Right lobe of liver (tissue), 6 donors: Measurements from ENCODE around the gene FFAR3. TPM values are rescaled to one million over a fixed set of nuclear protein-coding genes. Genes with fewer than 3 reads are reported as not detected.
A peak's percentile ranks its signal among the peaks of the same experiment; 100 is the strongest.

Source experiments
- ATAC-seq, 4 donors: fragments of 200-7000 bp; cut with Tn5 transposase; one replicate each; pipeline ENCODE4 v1.9.1; 2020; ENCODE audit warnings: mild to moderate bottlenecking in 4 of 4, moderate library complexity in 4 of 4
- DNase-seq, 3 donors: peaks; one replicate each; pipeline ENCODE4 v3.0.0-alpha.2; 2020
- H3K27ac ChIP-seq, 3 donors: fragments of 200-600 bp; one replicate each; pipeline ENCODE4 v1.8.0; 2022
- H3K27me3 ChIP-seq, 2 donors: fragments of 200-600 bp; one replicate each; pipeline ENCODE4 v1.8.0; 2022
- H3K36me3 ChIP-seq, 4 donors: fragments of 200-600 bp; sonication (generic) in 1 of 4; one replicate each; pipeline versions ENCODE4 v1.5.1 to v1.8.0; 2017 to 2022; ENCODE audit warnings: control low read depth in 1 of 4
- H3K4me1 ChIP-seq, 4 donors: fragments of 200-600 bp; sonication (generic) in 1 of 4; one replicate each; pipeline versions ENCODE4 v1.5.1 to v1.8.0; 2017 to 2022; ENCODE audit warnings: control low read depth in 1 of 4
- H3K4me3 ChIP-seq, 3 donors: fragments of 200-600 bp; one replicate each; pipeline ENCODE4 v1.8.0; 2022
- H3K9me3 ChIP-seq, 4 donors: fragments of 200-600 bp; sonication (generic) in 1 of 4; one replicate each; pipeline versions ENCODE4 v1.5.1 to v1.8.0; 2017 to 2022; ENCODE audit warnings: control low read depth in 1 of 4
- POLR2A ChIP-seq: fragments of 450-650 bp; IDR thresholded peaks from one replicate; pipeline ENCODE4 v1.6.1; 2017; ENCODE audit warnings: antibody characterized with exemption, mild to moderate bottlenecking
- WGBS: methylation state at CpG from one replicate; pipeline ENCODE4 v1.1.6; 2018; ENCODE audit warnings: low coverage, low lambda C conversion rate; ENCODE audit not compliant: insufficient coverage; ENCODE audit errors: missing lambda C conversion rate; 5-methylcytosine and 5-hydroxymethylcytosine counted together
- intact Hi-C, 2 donors: fragments of 100-400 bp; cut with DNase I; formaldehyde crosslinking; loops; one replicate each; pipeline versions ENCODE4 v1.11.2 to v1.14.1; 2022
- total RNA-seq, 6 experiments: library from RNA; depleted of rRNA in 2 of 6; stranded (reverse); fragments of >200 nt in 2 of 6; fragmentation: NEBNext Ultra II Directional in 3 of 6; extraction: Animal tissue kit (Norgen Biotek cat#: 25700) in 3 of 6; gene quantifications; one replicate each; pipeline versions ENCODE4 v1.1.0 to v1.2.4, GENCODE V29; 2016 to 2023
- TF ChIP-seq, protein P1 (sequence below), 4 donors: fragments of 200-600 bp in 3 of 4; fragments of 450-650 bp in 1 of 4; IDR thresholded peaks; one replicate each; pipeline versions ENCODE4 v1.5.1 to v1.8.0; 2016 to 2022; ENCODE audit warnings: antibody characterized with exemption in 4 of 4, mild to moderate bottlenecking in 2 of 4
- donor health status: DM: no; HTN: yes; CAD: no.
- donor health status: DM: no; HTN: no; CAD: no.
- donor health status: DM: no; HTN: no; CAD: no.
- donor health status: DM: no; HTN: yes; CAD: no.
- donor health status: DM: no; HTN: yes; CAD: no.

Gene FFAR3
- total RNA-seq, 6 experiments from 2014 or later = 0.27 TPM; not detected in 5

DNA sequence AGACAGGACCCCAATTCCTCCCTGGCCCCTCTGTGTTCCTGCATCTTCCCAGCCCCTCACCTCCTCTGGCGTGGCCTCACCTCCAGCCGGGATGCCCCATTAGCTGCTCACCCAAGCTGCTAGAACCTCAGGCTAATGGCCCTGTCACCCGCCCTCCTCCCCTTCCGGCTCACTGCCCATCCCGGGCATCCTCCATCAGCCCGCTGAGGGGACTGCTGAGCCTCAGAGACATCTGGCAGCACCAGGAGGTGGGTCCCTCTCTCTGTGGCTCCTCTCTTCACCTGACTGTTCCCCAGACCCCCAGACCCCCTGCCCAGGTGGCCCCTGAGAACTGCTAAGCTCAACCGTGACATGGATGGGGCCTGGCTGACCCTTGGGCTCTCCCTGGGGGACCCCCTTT lies 7.7 kb upstream of the FFAR3 start:
- Histone ChIP-seq H3K36me3 (no peaks in the 10 kb centered on the region), H3K9me3 (no peaks in the 10 kb centered on the region), H3K4me3 (no peak overlapping the region), H3K27me3 (no peaks in the 10 kb centered on the region), H3K4me1 (no peaks in the 10 kb centered on the region), H3K27ac (no peak overlapping the region)
- intact Hi-C loops = loop anchor here in 1 of 2 donors (10.0 kb wide), 1 partner anchor 144 kb away; the partner anchor contains the start of gene KRTDAP
- DNase-seq (peak in 1 of 3 donors; percentile 42), ATAC-seq (no peak)
- 88% methylated on average over 3 of the region's 7 CpGs for WGBS
- no peak for TF ChIP-seq POLR2A
- TF ChIP-seq, protein P1, sequence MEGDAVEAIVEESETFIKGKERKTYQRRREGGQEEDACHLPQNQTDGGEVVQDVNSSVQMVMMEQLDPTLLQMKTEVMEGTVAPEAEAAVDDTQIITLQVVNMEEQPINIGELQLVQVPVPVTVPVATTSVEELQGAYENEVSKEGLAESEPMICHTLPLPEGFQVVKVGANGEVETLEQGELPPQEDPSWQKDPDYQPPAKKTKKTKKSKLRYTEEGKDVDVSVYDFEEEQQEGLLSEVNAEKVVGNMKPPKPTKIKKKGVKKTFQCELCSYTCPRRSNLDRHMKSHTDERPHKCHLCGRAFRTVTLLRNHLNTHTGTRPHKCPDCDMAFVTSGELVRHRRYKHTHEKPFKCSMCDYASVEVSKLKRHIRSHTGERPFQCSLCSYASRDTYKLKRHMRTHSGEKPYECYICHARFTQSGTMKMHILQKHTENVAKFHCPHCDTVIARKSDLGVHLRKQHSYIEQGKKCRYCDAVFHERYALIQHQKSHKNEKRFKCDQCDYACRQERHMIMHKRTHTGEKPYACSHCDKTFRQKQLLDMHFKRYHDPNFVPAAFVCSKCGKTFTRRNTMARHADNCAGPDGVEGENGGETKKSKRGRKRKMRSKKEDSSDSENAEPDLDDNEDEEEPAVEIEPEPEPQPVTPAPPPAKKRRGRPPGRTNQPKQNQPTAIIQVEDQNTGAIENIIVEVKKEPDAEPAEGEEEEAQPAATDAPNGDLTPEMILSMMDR (IDR thresholded peaks at IDR 0.05) = no peak

DNA sequence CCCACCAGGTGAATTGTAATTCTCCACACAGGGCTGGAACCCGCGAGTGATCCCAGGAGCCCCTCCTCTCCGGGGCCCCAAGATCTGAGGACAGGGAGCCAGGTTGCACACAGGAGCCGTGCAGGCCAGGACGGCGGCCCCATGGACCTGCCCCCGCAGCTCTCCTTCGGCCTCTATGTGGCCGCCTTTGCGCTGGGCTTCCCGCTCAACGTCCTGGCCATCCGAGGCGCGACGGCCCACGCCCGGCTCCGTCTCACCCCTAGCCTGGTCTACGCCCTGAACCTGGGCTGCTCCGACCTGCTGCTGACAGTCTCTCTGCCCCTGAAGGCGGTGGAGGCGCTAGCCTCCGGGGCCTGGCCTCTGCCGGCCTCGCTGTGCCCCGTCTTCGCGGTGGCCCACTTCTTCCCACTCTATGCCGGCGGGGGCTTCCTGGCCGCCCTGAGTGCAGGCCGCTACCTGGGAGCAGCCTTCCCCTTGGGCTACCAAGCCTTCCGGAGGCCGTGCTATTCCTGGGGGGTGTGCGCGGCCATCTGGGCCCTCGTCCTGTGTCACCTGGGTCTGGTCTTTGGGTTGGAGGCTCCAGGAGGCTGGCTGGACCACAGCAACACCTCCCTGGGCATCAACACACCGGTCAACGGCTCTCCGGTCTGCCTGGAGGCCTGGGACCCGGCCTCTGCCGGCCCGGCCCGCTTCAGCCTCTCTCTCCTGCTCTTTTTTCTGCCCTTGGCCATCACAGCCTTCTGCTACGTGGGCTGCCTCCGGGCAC lies 6.7 kb upstream of the FFAR3 start:
- ATAC-seq (no peak), DNase-seq (peak in 2 of 3 donors; percentile 43 to 47)
- intact Hi-C loops = loop anchor here (2.0 to 10.0 kb wide), 2 partner anchors 117 to 143 kb away; partner anchors contain the start of gene KRTDAP (in 1 of the 2)
- Histone ChIP-seq H3K27me3 (no peaks in the 10 kb centered on the region), H3K36me3 (no peaks in the 10 kb centered on the region), H3K27ac (no peak overlapping the region), H3K4me3 (no peak overlapping the region), H3K9me3 (no peaks in the 10 kb centered on the region), H3K4me1 (no peaks in the 10 kb centered on the region)
- WGBS = 96% methylated on average over 10 of the region's 47 CpGs
- TF ChIP-seq POLR2A = no peak
- TF ChIP-seq, protein P1 (IDR thresholded peaks at IDR 0.05) = no peak

DNA sequence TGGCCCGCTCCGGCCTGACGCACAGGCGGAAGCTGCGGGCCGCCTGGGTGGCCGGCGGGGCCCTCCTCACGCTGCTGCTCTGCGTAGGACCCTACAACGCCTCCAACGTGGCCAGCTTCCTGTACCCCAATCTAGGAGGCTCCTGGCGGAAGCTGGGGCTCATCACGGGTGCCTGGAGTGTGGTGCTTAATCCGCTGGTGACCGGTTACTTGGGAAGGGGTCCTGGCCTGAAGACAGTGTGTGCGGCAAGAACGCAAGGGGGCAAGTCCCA lies 6.1 kb upstream of the FFAR3 start:
- Histone ChIP-seq H3K27me3 (no peaks in the 10 kb centered on the region), H3K9me3 (no peaks in the 10 kb centered on the region), H3K4me1 (no peaks in the 10 kb centered on the region), H3K36me3 (no peaks in the 10 kb centered on the region), H3K4me3 (no peak overlapping the region), H3K27ac (no peak overlapping the region)
- intact Hi-C loops = loop anchor here (2.0 to 10.0 kb wide), 2 partner anchors 117 to 143 kb away; partner anchors contain the start of gene KRTDAP (in 1 of the 2)
- DNase-seq = no peak
- 47% methylated on average over 3 of the region's 18 CpGs for WGBS
- no peak for TF ChIP-seq POLR2A
- TF ChIP-seq, protein P1 (IDR thresholded peaks at IDR 0.05) = no peak
- no peak for ATAC-seq

DNA sequence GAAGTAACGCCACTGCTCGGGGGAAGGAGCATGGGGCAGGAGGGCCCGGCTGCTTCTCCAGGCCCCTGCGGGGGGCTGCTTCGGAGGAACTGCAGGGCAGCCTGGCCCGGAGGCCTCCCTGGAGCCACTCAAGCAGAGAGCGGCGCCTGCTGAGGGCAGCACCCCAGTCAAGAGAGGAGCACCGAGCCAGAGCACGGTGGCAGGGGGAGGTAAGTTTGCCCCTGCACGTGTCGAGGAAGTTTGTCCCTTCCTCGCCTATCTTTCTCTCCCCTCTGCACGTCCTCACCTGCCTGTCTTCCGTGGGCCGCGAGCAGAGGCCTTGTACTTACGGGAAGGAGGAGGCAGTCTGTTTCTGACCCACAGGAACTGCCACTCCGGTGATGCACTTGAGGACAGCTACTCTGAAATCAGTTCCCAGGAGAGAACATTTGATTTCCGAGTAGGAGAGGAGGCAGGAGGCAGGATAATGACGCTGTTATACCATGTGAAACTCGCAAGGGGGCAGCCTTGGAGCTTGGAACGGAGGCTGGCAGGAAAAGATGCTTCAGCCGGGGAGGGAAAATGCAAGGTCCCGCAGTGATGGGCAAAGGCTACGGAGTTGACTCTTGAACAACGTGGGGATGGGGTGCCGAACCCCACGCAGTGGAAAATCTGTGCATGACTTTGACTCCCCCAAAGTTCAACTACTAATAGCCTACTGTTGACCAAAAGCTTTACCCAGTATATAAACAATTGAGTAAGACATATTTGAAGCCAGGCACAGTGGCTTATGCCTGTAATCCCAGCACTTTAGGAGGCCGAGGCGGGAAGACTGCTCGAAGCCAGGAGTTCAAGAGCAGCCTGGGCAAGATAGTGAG lies 5.6 kb upstream of the FFAR3 start:
- ATAC-seq (peak; percentile 88 to 94 (median 92)), DNase-seq (peak; percentile 64 to 80 (median 75))
- Histone ChIP-seq H3K9me3 (no peaks in the 10 kb centered on the region), H3K36me3 (no peaks in the 10 kb centered on the region), H3K27ac (no peak overlapping the region), H3K4me1 (no peaks in the 10 kb centered on the region), H3K4me3 (no peak overlapping the region), H3K27me3 (no peaks in the 10 kb centered on the region)
- intact Hi-C loops = loop anchor here (2.0 to 10.0 kb wide), 2 partner anchors 116 to 142 kb away; partner anchors contain the start of gene KRTDAP (in 1 of the 2)
- WGBS = 4% methylated on average over 15 of the region's 32 CpGs
- TF ChIP-seq POLR2A = no peak
- TF ChIP-seq, protein P1 (IDR thresholded peaks at IDR 0.05) = peak; percentile 75 to 93 (median 81)
